ENCODE data around the gene FGF3.

The FGF3 gene

DNA sequence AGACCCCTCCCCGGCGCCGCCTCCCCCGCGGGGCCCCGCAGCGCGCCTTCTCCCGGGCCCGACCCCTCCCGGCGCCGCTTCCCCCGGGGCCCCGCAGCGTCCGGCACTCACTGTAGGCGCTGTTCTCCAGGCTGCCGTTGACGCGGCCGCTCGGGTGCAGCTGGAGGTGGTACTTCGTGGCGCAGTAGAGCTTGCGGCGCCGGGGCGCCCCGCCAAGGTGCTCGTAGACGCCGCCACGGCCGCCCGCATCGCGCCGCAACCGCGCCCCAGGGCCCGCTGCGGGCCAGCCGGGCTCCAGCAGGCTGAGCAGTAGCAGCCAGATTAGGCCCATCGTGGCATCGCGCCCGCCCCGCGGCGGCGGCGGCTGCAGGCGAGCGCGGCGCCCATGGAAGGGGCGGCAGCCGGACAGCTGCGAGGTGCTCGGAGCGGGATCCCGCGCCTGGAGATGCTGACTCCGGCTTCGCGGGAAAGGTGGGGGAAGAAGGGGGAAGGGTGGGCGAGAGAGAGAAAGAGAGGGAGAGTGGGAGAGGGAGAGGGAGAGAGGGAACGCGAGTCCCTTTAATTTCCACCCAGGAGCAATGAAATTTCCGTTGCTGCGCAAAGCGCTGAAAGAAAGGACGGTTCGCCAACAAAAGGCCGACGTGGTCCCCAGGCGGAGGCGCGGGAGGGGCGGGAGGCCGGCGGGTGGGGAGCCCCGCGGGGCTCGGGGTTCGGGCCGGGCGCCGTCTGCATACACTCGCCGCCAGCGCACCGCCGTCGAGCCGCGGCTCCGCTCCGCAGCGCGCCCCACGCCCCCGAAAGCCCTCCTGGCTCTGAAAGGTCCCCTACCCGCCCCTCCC, at the start of gene FGF3:
TSS of gene FGF3 (minus strand) at position 814 of the 839 bp plus-strand sequence. CDS start at position 331, 483 bp downstream.
- DNase-seq: no peak

DNA sequence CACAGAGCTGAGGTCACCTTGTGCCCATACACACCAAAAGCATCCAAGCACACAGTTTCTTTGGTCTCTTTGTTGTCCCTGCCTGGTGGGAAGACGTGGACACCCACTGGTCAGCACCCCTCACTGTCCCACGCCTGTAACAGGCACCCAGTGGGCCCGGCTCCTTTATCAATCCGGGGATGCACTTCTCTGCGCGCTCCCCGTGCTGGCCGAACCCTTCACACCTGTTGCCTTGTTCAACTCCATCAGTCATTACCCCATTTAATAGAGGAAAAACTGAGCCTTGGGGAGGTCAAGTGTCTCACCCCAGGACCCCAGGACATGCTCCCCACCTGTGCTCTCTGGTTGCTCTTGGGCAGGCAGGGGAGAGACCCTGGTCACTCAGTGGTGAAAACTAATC, 49.7 kb upstream of the FGF3 start:
- DNase-seq: peak; percentile 24

GRCh38 chr11:69868006-69868810, 49.0 kb upstream of the FGF3 start:
- DNase-seq: peak; percentile 26

DNA sequence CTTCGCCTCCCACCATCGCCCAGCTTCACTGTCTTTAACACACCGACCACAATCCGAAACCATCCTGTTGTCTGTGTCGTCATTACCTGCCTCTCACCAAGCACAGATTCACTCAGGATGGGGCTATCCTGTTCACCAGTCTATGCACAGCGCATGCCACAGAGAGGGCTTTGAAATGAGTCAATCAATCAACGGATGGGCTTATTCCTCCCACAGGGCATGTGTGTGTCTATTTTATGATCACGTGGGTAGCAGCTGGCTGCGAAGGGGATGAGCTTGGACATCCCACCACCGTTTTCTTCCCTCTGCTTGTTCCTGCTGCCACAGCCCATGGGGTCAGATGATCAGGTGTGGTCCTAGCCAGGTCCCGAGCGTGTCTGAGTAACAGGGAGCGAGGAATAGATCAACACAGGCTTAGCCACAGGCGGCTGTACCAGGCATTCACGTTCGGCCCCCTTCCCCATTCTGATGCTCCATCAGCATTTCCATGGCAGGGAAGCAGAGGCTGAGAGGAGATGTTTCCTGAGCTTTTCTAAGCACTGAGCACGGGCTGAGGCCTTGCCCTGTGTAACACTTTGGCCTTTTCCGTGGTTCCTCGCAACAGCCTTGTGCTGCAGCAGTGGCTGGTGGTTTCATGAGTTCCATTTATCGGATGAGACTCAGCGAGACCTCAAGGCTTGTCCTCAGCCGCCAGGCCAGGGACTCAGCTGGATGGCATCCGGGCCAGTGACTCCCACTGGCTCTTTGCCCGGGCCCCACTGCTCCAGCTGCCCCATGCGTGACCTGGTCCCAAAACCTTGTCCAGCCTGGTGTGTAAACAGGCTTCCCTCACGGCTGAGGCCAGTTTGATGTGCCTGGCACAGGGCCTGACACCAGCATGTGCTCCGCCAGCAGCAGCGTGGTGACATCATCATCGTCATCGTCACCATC, 48.1 kb upstream of the FGF3 start:
- DNase-seq: peak; percentile 45

DNA sequence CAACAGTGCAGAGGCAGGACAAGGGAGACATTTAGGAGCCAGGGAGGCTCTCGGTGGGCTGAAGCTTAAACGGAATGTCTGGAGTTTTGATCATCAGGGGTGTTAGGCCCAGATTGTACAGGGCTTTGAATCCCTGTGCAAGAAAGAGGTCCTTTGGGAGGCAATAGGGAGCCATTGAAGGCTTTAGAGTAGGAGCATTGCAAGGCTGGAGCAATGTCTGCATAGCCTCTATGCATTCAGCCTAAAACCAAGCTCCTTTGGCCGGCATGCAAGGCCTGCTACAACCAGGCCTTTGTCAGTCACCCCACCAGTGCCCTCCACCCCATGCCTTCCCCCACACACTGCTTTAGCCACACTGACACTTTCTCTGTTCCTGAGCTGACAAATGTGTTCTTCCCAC, 47.4 kb upstream of the FGF3 start:
- DNase-seq: peak; percentile 1

DNA sequence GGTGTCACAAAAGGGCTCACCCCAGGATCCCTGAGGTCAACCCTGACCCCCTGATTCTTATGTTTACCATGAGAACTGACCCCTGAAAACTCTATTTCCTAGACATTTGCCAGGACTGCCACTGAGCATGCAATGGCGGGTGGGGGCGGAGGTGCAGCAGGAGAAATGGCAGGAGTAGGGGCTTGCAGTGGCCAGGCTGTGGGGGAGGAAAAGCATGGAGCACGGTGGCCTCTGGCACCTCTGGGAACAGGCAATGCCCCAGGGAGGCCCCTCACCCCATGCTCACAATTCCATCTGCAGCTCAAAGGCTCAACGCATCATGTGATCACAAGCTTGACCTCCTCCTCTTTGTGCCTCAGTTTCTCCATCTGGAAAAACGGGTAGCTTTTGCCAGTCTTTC, 46.5 kb upstream of the FGF3 start:
- DNase-seq: no peak

DNA sequence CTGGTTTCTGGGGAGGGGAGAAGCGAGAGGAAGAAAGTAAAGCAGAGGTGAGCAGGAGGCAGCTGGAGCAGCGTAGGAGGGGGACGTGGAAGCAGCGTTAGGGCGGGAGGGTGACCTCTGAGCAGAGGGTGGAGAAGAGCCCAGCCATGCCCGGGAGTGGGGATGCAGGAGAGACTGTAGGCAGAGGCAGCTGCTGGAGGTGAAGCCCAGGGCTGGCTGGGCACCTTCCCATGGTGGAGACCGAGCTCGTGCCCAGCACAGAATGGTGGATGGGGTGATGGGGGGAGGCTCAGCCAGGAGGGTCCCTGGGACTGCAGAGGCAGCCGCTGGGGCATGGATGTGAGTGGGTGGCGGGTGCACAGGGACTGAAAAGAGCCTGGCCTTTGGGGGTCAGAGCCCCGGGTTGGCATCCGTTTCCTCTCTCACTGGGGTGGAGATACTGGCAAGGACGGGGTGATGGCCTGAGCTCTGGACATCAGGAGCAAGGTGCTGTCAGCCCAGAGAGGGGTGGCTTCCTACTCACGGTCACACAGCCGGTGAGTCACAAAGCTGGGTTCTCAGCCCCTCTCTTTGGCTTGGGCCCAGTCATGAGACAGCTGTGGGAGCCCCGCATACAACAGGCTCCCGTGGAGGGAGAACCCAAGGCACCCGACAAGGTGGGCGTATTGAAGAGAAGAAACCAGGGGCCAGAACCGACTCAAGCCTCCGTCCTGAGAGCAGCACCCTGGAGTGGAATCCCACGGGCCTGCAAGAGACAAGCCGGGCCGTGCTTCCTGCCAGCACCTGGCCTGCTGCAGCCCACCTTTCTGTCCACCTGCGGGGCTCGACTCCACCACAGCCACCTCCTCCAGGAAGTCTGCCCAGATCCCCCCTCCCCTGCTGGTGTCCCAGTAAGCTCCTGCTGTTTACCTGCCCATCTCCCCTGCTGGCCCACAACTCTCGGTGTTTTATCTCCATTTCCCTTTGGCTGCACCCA, 45.8 kb upstream of the FGF3 start:
- peak; percentile 40 for DNase-seq

GRCh38 chr11:69863544-69864200, 44.5 kb upstream of the FGF3 start:
- no peak for DNase-seq

GRCh38 chr11:69862797-69863543, 43.8 kb upstream of the FGF3 start:
- DNase-seq: no peak

DNA sequence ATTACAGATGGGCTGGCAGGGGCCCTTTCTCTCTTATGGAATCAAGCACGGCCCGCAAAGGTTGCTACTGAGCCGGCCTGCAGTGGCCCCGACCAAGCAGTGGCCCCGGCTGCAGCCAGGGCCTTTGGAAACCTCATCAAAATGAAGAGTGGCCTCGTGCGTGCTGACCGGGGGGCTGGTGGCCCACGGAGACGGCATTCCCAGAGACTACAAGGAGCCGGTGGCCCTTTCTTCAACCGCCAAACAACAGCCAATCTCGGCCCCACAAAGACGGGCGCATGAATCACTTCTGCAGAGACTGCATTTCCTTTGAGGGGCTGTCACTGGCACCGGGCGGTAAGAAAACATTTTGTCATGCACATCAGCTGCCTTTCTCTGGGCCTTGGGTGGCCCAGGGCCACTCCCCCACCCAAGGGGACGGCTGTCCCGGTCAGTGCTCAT, 43.1 kb upstream of the FGF3 start:
- no peak for DNase-seq

GRCh38 chr11:69861901-69862300, 42.7 kb upstream of the FGF3 start:
- peak; percentile 28 for DNase-seq

DNA sequence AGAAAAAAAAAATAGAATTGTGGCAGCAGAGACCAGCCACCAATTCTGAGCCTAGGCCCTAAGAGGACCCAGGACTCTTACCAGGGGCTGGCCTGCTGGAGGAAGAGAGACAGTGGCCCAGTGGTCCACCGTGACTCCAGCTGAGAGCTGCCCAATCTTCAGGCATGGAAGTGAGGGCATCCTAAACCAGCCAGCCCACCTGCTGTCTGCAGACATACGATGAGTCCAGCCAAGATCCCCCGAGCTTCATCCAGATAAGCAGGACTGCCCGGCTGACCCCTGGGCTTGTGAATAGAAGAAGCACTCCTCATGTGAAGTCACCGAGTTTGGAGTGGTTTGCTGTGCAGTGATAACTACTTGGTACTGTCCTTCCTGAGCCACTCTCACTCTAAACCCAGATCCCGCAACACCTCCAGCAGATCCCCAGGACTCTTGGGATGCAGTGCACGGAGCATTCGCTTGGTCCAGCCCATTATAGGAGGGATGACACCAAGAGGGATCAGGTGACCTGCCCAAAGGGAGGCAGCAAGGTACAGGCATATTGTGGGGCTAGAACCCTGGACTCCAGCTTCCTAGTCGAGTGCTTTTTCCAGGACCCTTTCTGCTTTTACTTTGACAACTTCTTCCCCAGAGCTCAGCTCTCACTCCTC, 41.7 kb upstream of the FGF3 start:
- no peak for DNase-seq

- DNase-seq: no peak
Observed at GRCh38 chr11:69860244-69860643, 41.0 kb upstream of the FGF3 start.

DNA sequence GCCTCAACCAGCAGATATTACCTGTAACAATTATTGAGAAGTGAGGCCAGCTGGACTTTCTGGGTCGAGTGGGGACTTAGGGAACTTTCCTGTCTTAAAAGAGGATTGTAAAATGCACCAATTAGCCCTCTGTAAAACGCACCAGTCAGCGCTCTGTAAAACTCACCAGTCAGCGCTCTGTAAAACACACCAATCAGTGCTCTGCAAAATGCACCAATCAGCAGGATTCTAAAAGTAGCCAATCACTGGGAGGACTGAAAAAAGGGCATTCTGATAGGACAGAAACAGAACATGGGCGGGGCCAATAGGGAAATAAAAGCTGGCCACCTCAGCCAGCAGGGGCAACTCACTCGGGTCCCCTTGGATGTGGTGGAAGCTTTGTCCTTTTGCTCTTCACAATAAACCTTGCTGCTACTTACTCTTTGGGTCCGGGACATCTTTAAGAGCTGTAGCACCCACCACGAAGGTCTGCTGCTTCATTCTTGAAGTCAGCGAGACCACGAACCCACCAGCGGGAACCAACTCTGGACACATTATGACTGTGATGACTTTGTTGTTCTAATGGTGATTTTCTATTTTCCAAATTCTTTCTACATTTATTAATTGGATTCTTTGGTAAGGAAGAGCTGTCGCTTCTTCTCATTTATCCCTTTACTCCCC, 40.2 kb upstream of the FGF3 start:
- no peak for DNase-seq

DNA sequence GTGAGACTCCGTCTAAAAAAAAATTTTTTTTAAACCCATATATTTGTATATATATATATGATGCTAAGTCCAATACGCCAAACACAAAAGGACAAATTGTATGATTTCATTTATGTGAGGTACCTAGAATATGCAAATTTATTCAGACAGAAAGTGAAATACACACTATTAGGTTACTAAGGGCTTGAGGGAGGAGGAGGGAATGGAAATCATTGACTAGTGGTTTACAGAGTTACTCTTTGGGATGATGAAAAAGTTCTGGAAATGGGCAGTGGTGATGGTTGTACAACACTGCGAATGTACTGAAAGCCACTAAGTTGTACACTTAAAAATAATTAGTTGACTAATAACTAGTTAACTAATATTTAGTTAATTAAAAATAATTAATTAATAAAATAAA, 36.2 kb upstream of the FGF3 start:
- DNase-seq: no peak

DNA sequence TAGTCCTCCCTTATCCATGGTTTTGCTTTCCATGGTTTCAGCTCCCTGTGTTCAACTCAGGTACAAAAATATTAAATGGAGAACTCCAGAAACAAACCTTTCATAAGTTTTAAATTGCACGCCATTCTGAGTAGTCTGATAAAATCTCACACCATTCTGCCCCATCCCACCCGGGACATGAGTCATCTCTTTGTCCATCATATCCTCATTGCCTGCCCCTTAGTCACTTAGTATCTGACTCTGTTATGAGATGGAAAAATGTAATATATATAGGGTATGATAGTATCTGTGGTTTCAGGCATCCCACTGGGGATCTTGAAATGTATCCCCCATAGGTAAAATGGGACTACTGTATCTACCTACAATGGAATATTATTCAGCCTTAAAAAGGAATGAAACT, 35.5 kb upstream of the FGF3 start:
- DNase-seq: no peak

GRCh38 chr11:69852056-69852455, 32.8 kb upstream of the FGF3 start:
- no peak for DNase-seq

DNA sequence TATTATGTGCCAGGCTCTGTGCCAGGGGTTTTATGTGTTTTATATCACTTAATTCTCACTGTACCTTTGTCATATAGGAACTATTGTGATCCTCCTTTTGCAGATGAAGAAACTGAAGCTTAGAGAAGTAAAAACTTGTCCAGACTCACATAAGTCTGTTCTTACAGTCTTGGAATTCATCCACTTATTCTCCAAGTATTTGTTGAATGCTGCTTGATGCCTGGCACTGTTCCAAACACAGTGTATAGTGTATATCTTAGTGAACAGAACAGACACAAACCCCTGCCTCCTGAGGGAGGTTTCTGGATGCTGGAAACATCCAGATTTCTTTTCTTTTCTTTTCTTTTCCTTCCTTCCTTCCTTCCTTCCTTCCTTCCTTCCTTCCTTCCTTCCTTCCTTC, 29.0 kb upstream of the FGF3 start:
- DNase-seq: no peak

GRCh38 chr11:69844396-69844795, 25.2 kb upstream of the FGF3 start:
- no peak for DNase-seq

Data from activated CD8-positive, alpha-beta memory T cell treated with anti-CD3 and anti-CD28 coated beads for 24 hours (primary cell).